ENCODE measurements around the gene RABGAP1.
A peak's percentile ranks its signal among the peaks of the same experiment; 100 is the strongest.

RABGAP1 gene

GRCh38 chr9:122944960-122945888, 4.4 kb downstream of the RABGAP1 start:
- DNase-seq, result peak; percentile 61

DNA sequence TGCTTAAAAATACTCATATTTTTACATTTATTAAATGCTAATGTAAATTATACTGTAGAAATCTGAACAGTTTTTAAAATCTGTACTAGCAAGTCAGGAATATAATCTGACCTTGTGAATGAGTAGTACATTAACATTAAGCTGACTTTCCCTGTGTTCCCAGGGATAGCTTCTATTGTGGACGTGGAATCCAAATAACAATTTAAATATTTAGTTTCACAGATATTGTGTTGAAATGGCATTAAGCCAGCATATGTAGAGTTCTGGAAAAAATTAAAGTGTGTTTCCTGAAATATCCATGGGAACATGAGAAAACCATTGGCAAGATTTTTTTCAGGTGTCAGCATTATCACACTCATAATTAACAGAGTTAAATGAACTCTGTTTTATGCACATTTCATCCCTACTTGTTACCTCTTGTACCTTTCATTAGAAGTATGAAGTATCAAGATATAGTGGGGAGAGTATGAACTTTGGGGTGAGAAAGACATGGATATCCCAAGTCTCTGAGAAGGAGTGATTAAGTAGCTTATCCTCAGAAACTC, 5.7 kb downstream of the RABGAP1 start:
- DNase-seq, result no peak

DNA sequence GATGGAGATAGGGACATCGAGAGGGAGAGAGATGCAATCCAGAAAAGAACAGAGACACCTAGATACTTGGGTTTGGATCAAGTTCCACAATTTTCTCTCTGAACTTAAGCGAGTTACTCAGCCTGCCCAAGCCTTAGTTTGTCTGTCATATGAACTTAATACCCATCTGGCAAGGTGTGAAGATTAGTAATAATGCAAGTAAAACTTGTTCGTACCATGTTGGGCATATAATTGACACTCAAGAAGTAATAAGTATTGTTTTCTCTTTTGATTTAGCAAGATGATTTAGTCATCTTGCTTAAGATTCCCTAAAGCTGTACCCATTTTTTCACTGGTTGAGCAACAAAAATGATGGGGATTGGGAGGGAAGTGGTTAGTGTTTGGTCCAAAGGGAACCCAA, 7.5 kb downstream of the RABGAP1 start:
- DNase-seq, result no peak

- no peak for DNase-seq
These were observed 8.9 kb downstream of the RABGAP1 start for GRCh38 chr9:122949696-122950095.

DNA sequence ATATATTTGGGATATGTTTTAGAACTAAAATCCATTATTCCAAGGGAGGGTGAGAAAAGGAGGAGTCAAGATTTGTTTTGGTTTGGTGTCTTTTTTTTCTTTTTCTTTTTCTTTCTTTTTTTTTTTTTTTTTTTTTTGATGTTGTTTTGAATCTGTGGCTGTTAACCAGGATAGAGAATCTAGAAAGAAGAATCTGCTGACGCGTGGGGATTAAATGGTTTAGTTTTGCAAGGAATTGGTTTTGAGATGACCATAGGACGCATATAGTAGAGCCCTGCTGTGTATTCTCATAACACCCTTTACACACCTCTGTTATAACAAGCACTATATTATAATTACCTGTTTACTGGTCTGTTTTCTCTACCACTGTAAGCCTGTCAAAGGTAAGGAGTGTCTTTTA, 9.4 kb downstream of the RABGAP1 start:
- DNase-seq, result no peak

DNA sequence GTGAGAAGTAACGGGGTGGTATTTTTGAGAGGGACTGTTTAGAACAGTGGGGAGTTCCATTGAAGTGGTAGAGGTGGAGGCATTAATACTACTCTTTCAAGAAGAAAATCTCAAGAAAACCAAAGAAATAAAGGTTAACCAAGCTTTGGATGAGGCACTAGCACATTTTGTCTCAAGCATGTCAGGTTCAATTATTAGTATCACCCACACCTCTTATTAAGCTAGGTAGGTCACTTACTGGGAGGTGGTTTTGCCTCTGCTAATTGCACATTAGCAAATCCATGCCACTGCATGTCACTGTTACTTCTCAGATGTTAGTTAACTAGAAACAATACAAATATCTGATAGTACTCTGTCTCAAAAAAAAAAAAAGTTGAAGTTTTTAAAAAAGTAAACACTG, 10.2 kb downstream of the RABGAP1 start:
- DNase-seq, result no peak

GRCh38 chr9:122954253-122954691, 13.5 kb downstream of the RABGAP1 start:
- DNase-seq, result no peak

DNA sequence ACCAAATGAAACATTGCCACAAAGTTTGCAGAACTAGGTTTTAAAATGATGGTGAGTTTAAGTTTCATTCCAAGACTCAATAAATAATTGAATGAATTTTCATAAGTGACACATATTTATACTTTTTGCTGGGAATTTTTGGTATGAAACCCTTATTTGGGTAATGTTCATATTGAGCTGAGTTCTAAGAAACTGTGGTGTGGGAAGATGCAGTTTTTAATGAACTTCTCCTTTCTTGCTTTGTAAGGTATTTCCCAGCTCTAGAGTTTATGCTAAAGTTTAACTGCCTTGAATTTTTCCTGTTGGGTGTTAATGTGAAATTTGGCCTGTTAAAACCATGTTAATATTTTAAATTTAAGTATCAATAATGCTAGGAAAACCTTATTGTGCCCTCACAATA, 15.1 kb downstream of the RABGAP1 start:
- no peak for DNase-seq

DNA sequence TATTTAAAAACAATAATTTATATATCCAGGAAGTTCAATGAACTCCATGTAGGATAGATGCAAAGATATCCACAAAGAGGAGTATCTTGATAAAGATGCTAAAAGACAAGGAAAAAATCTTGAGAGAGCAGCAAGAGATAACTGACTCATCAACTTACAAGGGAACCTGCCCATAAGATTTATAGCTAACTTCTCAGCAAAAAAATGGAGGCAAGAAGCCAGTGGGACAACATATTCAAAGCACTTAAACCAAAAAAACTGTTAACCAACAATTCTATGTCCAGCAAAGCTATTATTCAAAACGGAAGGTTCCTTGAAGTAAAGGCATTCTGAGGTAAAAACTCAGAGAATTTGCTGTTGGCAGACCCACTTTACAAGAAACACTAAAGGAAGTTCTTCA, 20.3 kb downstream of the RABGAP1 start:
- DNase-seq, result no peak

- DNase-seq, result no peak
These were observed 34.4 kb downstream of the RABGAP1 start for GRCh38 chr9:122975196-122975595.

- no peak for DNase-seq
These were observed 37.8 kb downstream of the RABGAP1 start for GRCh38 chr9:122978601-122979000.

GRCh38 chr9:122986010-122986409, 45.2 kb downstream of the RABGAP1 start:
- no peak for DNase-seq

DNA sequence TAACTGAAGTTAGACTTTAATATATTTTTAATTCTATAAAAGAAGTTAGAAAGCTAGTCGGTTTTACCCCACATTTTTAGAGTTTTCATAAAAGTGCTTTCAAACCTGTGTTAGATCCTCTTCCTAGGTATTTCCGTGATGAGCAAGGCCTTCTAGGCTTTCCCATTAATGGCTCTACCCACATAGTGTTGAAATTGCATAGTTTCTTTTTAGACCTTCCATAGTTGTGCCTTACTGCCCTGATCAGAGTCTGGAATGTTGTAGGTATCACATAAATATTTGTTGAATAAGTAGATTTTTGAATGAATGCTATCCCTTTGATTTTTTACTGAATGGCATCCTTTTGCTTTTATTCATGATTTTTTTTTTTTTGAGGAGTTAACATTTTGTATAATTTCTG, 47.3 kb downstream of the RABGAP1 start:
- DNase-seq, result no peak

DNA sequence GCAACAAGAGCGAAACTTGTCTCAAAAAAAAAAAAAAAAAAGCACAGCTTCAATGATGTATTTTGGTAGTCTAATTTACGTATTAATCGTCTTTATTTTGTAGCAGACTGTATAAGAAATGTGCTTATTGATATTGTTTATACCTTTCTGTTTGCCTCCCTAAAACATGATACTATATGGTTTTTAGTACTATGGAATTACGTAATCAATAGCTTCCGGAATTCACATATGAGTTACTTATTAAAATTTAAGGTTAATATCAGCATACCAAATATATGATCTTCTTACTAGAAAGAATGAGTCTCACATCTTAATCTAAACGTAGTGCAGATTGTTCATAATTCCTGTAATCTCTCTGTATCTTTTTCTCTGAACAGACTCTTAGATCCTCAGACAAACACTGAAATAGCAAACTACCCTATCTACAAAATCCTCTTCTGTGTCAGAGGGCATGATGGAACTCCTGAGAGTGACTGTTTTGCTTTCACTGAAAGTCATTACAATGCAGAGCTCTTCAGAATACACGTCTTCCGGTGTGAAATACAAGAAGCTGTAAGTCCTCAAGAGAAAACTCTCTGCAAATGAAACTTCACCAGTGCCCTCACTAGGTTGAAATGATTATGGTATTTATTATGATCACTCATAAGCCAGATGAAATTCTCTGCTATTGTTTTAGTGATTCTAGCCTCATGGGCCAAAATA, 48.3 kb downstream of the RABGAP1 start:
- DNase-seq, result no peak

DNA sequence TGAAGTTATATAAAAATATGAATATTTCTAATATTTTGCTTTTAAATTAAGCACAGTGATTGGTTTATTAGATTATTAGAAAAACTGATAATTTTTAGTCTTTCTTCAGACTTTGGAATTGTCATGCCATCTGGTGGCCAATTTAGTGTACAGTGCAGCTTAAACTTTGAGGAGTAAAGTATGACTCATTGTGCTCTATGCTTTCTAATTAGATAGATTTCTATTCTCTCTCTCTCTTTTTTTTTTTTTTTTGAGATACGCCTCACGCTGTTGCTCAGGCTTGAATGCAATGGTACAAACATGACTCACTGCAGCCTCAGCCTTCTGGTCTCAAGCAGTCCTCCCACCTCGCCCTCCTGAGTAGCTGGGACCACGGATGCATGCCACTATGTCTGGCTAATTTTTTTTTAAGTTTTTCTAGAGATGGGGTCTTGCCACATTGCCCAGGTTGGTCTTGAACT, 50.6 kb downstream of the RABGAP1 start:
- DNase-seq, result peak; percentile 64

GRCh38 chr9:122996586-122996985, 55.8 kb downstream of the RABGAP1 start:
- DNase-seq, result no peak

GRCh38 chr9:122998448-122998847, 57.6 kb downstream of the RABGAP1 start:
- no peak for DNase-seq

DNA sequence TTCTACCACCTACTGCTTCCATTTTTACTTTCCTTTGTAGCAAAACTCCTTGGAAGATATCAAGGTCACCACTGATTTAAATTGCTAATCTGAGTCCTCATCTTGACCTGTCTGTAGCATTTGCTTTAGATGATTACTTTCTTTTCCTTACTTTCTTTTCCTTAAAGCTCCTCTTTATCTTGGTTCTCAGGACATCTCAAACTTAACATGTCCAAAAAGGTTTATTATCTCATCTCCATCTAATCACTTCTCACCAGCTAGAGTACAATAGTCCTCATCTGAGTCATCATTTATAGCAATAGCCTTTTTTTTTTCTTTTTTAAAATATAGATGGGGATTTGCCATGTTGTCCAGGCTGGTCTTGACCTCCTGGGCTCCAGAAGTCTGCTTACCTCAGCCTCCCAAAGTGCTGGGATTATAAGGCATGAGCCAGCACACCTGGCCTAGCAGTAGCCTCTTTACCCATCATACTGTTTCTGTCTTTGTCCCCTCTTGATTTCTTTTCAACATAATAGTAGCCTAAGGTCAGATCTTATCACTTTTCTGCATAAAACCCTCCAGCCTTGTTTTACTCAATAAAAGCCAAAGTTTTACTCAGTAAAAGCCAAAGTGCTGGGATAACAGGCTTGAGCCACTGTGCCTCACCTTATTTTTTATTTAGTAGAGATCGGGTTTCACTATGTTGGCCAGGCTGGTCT, 59.7 kb downstream of the RABGAP1 start:
- peak; percentile 13 for DNase-seq

DNA sequence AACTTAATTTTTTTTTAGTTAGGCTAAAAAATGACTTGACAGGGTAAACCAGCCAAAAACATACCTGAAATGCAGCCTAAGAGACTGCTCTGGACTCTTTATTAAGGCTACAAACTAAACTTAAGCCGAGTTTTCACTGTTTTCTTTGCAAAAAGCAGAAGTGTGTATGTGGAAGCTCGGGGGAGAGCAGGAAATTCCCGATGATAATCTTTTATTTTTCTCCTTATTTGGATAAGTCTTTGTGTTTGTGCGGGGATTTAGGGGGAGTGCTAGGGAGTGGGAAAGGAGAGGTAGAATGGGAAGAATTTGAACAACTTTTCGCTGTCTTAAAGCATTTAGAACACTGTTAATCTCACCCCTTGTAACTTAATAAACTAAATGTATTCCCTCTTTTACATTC, 61.9 kb downstream of the RABGAP1 start:
- DNase-seq, result peak; percentile 71

DNA sequence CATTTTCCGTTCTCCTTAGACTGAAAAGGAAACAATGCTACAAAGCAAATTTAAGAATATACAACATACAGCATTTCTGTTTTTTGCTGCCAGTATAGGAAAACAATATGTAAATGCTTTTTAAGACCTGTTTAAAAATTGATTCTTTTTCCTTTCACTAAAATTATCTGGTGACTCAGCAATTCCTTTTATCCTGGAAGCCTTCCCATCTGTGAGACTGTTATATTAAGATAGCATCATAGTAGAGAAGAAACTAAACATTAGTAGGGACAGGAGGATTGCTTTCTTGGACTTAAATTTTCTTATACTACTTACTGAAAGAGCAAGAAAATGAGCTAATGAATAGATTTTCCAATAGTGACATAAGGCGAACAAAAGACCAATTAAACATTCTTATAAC, 62.6 kb downstream of the RABGAP1 start:
- DNase-seq, result peak; percentile 22

DNA sequence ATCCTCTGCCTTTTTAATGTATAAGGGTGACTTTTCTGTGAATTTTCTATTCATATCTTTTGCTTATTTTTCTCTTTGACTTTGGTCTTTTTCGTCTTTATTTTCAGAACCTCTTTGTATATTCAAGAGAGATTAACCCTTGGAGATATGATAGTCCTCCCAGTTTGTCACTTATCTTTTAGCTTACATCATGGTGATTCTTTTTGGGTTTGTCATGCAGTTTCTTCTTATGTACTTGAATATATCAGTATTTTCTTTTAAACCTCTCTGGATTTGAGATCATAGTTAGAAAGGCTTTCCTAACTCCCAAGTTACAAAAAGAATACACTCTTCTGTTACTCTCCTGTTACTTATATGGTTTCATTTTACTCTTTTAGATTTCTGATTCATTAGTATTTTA, 65.1 kb downstream of the RABGAP1 start:
- DNase-seq, result no peak

- no peak for DNase-seq
These were observed 66.4 kb downstream of the RABGAP1 start for GRCh38 chr9:123007269-123007668.

DNA sequence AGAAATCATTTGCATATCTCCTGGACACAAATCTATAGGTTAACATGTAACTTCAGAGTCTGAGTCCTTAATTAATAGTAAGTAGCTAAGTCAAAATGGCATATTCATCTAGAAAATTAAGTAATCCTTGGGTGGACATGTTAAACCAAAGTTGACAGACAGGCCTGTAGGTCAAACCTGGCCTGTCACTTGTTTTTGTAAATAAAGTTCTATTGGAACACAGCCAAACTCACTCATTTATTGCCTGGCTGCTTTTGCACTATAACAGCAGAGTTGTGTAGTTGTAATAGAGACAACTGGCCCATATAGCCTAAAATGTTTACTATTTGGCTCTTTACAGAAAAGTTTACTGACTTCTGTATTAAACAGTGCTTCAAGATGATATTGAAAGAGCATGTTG, 68.1 kb downstream of the RABGAP1 start:
- no peak for DNase-seq
